DND-41 (cell line): ENCODE data around the gene CEBPZOS.
"Not testable (repeated sequence)": the region's sequence is repeated elsewhere in the genome, so short reads cannot be mapped to it uniquely, and the experiment has no call there.

Source experiments
- ATAC-seq: fragments of 200-7000 bp; cut with Tn5 transposase; 3 replicates; pipeline ENCODE4 v1.9.1; 2021; ENCODE audit warnings: low read depth; ENCODE audit not compliant: insufficient read depth
- DNase-seq: peaks from one replicate; pipeline ENCODE4 v3.0.0-alpha.2; 2020
- H2AFZ ChIP-seq: 2 replicates; pipeline ENCODE4 v1.6.0; 2012; ENCODE audit warnings: low read depth, low read length
- H3K27ac ChIP-seq: 2 replicates; pipeline ENCODE4 v1.5.1; 2012; ENCODE audit warnings: low read length, inconsistent platforms
- H3K27me3 ChIP-seq: fragments of 200-600 bp; sonication (generic); 2 replicates; pipeline ENCODE4 v1.6.0; 2012; ENCODE audit warnings: low read length, mild to moderate bottlenecking, inconsistent platforms; ENCODE audit not compliant: insufficient read depth, poor library complexity
- H3K36me3 ChIP-seq: 2 replicates; pipeline ENCODE4 v1.5.1; 2012; ENCODE audit warnings: low read length, inconsistent platforms; ENCODE audit not compliant: insufficient read depth
- H3K4me1 ChIP-seq: 2 replicates; pipeline ENCODE4 v1.5.1; 2012; ENCODE audit warnings: mild to moderate bottlenecking, low read length; ENCODE audit not compliant: insufficient read depth
- H3K4me2 ChIP-seq: 2 replicates; pipeline ENCODE4 v1.6.0; 2012; ENCODE audit warnings: mild to moderate bottlenecking, moderate library complexity, low read length, inconsistent platforms; ENCODE audit not compliant: insufficient read depth
- H3K4me3 ChIP-seq, 2 experiments: fragments of 200-600 bp in 1 of 2; shearing (Covaris generic) in 1 of 2; 2 replicates each; pipeline ENCODE4 v1.5.1; 2012 to 2016; ENCODE audit warnings: inconsistent platforms in 2 of 2, low read length in 2 of 2, mild to moderate bottlenecking in 2 of 2, low read depth in 1 of 2, moderate library complexity in 1 of 2
- H3K79me2 ChIP-seq: 2 replicates; pipeline ENCODE4 v1.6.0; 2012; ENCODE audit warnings: low read length, inconsistent platforms; ENCODE audit not compliant: insufficient read depth
- H3K9ac ChIP-seq: 2 replicates; pipeline ENCODE4 v1.6.0; 2012; ENCODE audit warnings: low read depth, mild to moderate bottlenecking, inconsistent platforms, low read length, moderate library complexity
- H3K9me3 ChIP-seq: 2 replicates; pipeline ENCODE4 v1.5.1; 2012; ENCODE audit warnings: low read length, moderate library complexity, mild to moderate bottlenecking, inconsistent platforms; ENCODE audit not compliant: insufficient read depth, severe bottlenecking
- H4K20me1 ChIP-seq: 2 replicates; pipeline ENCODE4 v1.6.0; 2012; ENCODE audit warnings: low read length; ENCODE audit not compliant: insufficient read depth
- CTCF ChIP-seq: IDR thresholded peaks from 2 replicates; pipeline ENCODE4 v1.5.1; 2012; ENCODE audit warnings: borderline replicate concordance, low read length, moderate library complexity, mild to moderate bottlenecking; ENCODE audit not compliant: poor library complexity, severe bottlenecking; ENCODE audit errors: extremely low read depth
- EZH2 ChIP-seq: IDR thresholded peaks from 3 replicates; pipeline ENCODE4 v1.6.1; 2012; ENCODE audit warnings: borderline replicate concordance, low read depth, mild to moderate bottlenecking, moderate library complexity, low read length, inconsistent platforms; ENCODE audit not compliant: severe bottlenecking

CEBPZOS gene

DNA sequence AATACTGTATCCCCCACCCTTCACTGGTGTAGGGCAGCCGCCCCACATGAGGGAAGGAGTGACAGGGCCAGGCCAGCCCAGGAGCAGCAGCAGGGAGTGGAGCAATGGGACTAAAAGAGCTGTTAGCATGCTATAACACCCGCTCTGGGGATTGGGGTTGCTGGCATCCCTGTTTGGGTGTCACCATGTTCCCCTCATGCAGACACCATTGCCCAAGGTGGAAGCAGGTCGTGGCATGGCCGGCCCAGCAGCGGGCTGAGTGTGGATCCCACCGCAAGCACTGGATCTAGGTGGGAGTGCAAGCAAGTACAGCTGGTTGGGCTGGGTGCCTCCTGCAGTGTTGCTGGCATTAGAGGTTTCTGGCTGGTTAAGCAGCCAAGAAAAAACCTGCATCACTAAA, 4.5 kb upstream of the CEBPZOS start:
- Histone ChIP-seq H3K9ac (no peak overlapping the region), H3K9me3 (no peaks in the 10 kb centered on the region), H3K4me3 (no peak overlapping the region), H3K27me3 (peaks cover 4% of the 10 kb centered on the region), H3K4me2 (no peak overlapping the region), H4K20me1 (no peaks in the 10 kb centered on the region), H3K4me1 (peaks cover 6% of the 10 kb centered on the region), H2AFZ (no peak overlapping the region), H3K36me3 (no peaks in the 10 kb centered on the region; the same call in 1 of the 2 replicates), H3K27ac (no peak overlapping the region), H3K79me2 (peaks cover 7% of the 10 kb centered on the region)
- TF ChIP-seq CTCF (no peak), EZH2 (no peak)
- no peak for DNase-seq
- no peak for ATAC-seq

GRCh38 chr2:37192551-37192950, 3.7 kb upstream of the CEBPZOS start:
- no peak overlapping the region for H3K4me2 ChIP-seq
- H3K79me2 ChIP-seq: peaks cover 15% of the 10 kb centered on the region
- no peaks in the 10 kb centered on the region; the same call in 1 of the 2 replicates for H3K36me3 ChIP-seq
- H3K27ac ChIP-seq: no peak overlapping the region
- H3K9ac ChIP-seq: no peak overlapping the region
- DNase-seq (no peak), ATAC-seq (no peak)
- TF ChIP-seq CTCF (no peak), EZH2 (no peak)
- H2AFZ ChIP-seq: no peak overlapping the region
- H3K4me3 ChIP-seq: no peak overlapping the region
- H4K20me1 ChIP-seq: no peaks in the 10 kb centered on the region
- H3K9me3 ChIP-seq: no peaks in the 10 kb centered on the region
- peaks cover 14% of the 10 kb centered on the region for H3K4me1 ChIP-seq
- H3K27me3 ChIP-seq: peaks cover 4% of the 10 kb centered on the region

- peak overlapping the region; percentile 87 for H3K9ac ChIP-seq
- H3K4me2 ChIP-seq: peak overlapping the region; percentile 96
- ATAC-seq, H3K9me3 ChIP-seq, H4K20me1 ChIP-seq, DNase-seq, H3K27me3 ChIP-seq: not testable (repeated sequence)
- peaks cover 26% of the 10 kb centered on the region for H3K4me1 ChIP-seq
- peaks cover 16% of the 10 kb centered on the region for H3K36me3 ChIP-seq
- peak overlapping the region; percentile 69 for H2AFZ ChIP-seq
- peak overlapping the region; percentile 72 to 94 for H3K4me3 ChIP-seq
- H3K79me2 ChIP-seq: peaks cover 48% of the 10 kb centered on the region
- H3K27ac ChIP-seq: peak overlapping the region; percentile 86
Observed at GRCh38 chr2:37195862-37196319, 405 bp upstream of the CEBPZOS start.

DNA sequence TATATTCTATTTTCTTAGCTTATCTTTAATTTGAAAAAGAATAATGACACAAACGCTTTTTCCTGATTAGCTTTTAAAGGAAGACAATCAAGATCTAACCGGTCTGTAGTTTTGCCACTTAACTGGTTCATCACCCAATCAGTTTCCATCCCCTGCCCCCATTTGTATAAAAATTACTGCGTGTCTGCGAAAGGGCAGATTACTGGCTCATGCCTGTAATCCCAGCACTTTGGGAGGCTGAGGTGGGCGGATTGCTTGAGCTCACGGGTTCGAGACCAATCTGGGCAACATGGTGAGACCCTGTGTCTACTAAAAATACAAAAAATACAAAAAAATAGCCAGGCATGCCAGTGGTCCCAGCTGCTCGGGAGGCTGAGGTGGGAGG, 2.4 kb downstream of the CEBPZOS start:
- H3K27me3 ChIP-seq: no peaks in the 10 kb centered on the region
- ATAC-seq: no peak
- peaks cover 42% of the 10 kb centered on the region for H3K36me3 ChIP-seq
- H2AFZ ChIP-seq: no peak overlapping the region
- peaks cover 5% of the 10 kb centered on the region; the same call in 1 of the 2 replicates for H4K20me1 ChIP-seq
- TF ChIP-seq CTCF (no peak), EZH2 (no peak)
- peaks cover 31% of the 10 kb centered on the region for H3K4me1 ChIP-seq
- H3K4me3 ChIP-seq: no peak overlapping the region
- no peak overlapping the region for H3K27ac ChIP-seq
- no peak overlapping the region; the same call in 1 of the 2 replicates for H3K9ac ChIP-seq
- 0 out of 2 replicates have a peak overlapping the region, but pooled peaks have one; percentile 96 for H3K4me2 ChIP-seq
- H3K79me2 ChIP-seq: peaks cover 63% of the 10 kb centered on the region
- peaks cover 3% of the 10 kb centered on the region for H3K9me3 ChIP-seq
- DNase-seq: no peak
